ENCODE results near the gene SCGB3A1.

Gene SCGB3A1

GRCh38 chr5:180586870-180587269 lies 4.4 kb downstream of the SCGB3A1 start:
- DNase-seq (ENCODE audit: low spot score), result no peak

GRCh38 chr5:180586204-180586603 lies 5.1 kb downstream of the SCGB3A1 start:
- DNase-seq (ENCODE audit: low spot score), result no peak

- DNase-seq (ENCODE audit: low spot score), result no peak
These were observed 7.6 kb downstream of the SCGB3A1 start for GRCh38 chr5:180583738-180584137.

DNA sequence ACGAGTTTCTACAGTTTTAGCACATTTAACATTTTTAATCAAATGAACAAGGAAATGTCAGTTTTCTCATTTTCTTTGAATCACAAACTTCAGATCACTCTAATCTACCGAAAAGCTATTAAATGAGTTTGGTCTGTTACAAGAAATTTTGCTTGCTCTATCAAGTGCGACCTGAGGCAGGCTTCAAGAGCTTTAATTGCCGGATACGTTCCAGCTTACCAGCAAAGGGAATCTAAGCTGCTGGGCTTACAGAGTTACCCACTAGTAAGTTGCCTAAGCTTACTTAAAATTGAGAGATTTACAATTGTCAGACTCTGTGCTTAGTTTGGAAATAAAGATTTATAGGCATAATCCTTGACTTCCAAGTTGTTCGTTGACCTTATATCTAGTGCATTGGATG lies 10.6 kb downstream of the SCGB3A1 start:
- DNase-seq (ENCODE audit: low spot score), result no peak

DNA sequence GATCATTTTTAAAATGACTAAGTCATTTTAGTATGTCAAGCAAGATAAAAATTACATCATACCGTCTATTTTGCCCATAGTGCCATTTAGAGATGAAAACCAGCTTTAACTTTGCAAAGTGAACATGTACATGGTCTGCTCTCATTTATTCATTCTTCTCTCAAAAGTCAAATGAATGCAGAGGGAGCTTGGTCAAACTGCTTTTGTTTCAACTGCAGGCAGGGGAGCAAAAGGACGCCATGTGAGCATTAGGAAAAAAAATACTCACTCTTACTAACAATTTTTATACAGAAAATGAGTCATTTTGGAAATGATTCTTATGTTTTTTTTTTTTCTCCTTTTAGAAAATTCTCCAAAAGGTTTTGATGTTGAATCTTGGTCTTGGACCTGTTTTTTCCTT lies 15.7 kb downstream of the SCGB3A1 start:
- DNase-seq (ENCODE audit: low spot score), result no peak

- no peak for DNase-seq (ENCODE audit: low spot score)
These were observed 22.4 kb downstream of the SCGB3A1 start for GRCh38 chr5:180568914-180569313.

DNA sequence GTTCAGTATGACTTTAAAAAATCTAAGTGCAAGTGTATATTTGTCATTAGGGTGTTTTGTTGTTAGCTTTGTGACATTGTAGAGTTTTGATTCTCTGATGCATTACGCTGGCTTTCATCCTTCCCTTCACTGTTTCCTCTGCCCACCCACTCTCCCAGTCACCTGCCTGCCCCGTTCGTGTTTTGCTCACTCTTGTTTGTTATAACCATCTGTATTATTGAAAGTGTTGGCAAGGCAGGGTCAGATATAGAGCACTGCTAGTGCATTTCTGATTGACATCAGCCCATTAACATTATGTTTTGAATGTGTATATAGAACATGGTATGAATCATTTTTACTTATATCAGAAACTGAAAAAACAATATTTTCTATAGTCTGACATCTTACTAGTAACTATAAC lies 27.3 kb downstream of the SCGB3A1 start:
- DNase-seq (ENCODE audit: low spot score), result no peak

- no peak for DNase-seq (ENCODE audit: low spot score)
These were observed 33.1 kb downstream of the SCGB3A1 start for GRCh38 chr5:180558232-180558631.

- no peak for DNase-seq (ENCODE audit: low spot score)
These were observed 34.0 kb downstream of the SCGB3A1 start for GRCh38 chr5:180557217-180557809.

DNA sequence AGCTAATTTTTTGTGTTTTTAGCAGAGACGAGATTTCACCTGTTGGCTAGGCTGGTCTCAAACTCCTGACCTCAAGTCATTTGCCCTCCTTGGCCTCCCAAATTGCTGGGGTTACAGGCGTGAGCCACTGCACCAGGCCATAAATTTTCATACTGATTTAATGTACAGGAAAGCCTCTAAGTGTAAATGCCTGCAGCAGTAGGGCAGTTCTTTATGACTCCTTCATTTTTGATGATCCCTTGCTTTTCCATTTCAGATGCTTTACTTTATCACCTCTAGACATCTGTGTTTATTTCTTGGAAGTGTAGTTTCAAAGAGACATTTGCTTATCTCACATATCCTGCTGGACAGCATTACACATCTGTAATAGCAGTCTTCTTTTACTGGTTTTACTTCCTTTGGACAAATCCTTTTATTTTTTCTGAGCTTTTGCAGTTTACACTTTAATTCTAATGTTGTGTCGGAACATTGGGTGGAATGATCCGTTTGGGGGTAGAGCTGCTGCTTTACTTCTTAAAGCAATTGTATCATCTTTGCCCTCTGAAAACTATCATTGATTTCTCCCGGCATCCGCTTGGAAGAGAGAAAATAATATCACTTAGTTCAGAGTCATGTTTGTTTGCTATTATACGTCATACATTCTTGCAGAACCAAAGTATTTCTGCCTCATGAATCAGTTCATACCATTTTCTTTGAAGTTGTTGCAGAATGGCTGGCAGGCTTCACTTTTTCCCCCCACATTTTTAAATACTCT lies 36.0 kb downstream of the SCGB3A1 start:
- DNase-seq (ENCODE audit: low spot score), result no peak

DNA sequence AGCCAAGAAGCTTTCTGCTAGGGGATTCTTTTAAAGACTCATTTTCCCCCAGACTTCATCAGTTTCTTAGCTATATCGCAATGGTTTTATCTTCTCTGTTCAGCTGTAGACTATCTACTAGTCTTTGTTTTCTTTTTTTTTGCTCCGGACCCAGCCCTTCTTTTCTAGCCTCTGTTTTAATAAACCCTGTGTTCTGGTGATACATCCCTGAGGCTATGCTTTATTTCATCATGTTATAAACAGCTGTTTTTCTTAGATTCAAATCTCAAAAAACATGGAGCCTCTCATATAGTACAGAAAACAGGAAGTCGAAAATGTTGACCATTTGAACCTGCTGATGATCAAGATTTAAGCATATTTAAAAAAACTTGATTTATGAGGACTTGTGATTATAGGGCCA lies 37.8 kb downstream of the SCGB3A1 start:
- no peak for DNase-seq (ENCODE audit: low spot score)

- no peak for DNase-seq (ENCODE audit: low spot score)
These were observed 42.7 kb downstream of the SCGB3A1 start for GRCh38 chr5:180548563-180548962.

- DNase-seq (ENCODE audit: low spot score), result no peak
These were observed 46.1 kb downstream of the SCGB3A1 start for GRCh38 chr5:180545248-180545647.

DNA sequence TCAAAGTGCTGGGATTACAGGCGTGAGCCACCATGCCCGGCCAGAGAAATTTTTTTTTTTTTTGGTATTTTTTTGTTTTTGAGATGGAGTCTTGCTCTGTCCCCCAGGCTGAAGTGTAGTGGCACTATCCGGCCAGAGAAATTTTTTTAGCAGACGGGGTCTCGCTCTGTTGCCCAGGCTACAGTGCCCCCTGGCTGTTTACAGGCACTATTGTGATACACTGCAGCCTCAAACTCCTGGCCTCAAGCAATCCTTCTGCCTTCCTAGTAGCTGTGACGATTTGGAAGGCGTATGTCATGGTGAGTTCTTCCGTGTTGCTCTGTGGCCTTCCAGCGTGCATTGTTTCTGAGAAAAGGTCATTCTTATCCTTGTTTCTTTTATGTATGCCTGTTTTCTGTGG lies 49.6 kb downstream of the SCGB3A1 start:
- no peak for DNase-seq (ENCODE audit: low spot score)
